KOPT-K1 (cell line): ENCODE data around the gene TKFC.

Experiments
- H3K27ac ChIP-seq: fragments of 200-600 bp; sonication (generic); 2 replicates; pipeline ENCODE4 v1.5.1; 2016; ENCODE audit warnings: antibody characterized with exemption, mild to moderate bottlenecking, low read depth, low read length; ENCODE audit not compliant: poor library complexity, severe bottlenecking
- H3K36me3 ChIP-seq: fragments of 200-600 bp; sonication (generic); 2 replicates; pipeline ENCODE4 v1.5.1; 2017; ENCODE audit warnings: antibody characterized with exemption, mild to moderate bottlenecking, low read length, moderate library complexity; ENCODE audit not compliant: insufficient read depth
- H3K9me3 ChIP-seq: fragments of 200-600 bp; sonication (generic); 2 replicates; pipeline ENCODE4 v1.5.1; 2017; ENCODE audit warnings: antibody characterized with exemption, low read length, mild to moderate bottlenecking; ENCODE audit not compliant: insufficient read depth, poor library complexity, severe bottlenecking

The TKFC gene

GRCh38 chr11:61332797-61333549 is at the start of gene TKFC, which contains the start of gene DDB1:
Gene TKFC, plus strand, starts transcription at chr11:61333228. Its CDS starts 1,501 bp downstream, at chr11:61334729.
Gene DDB1, minus strand, starts transcription at chr11:61333105. Its CDS starts 137 bp downstream, at chr11:61332968.
- Histone ChIP-seq H3K27ac (peak within 1 kb of the TSS; percentile 84), H3K36me3 (peaks cover 36% of the 10 kb centered on the region), H3K9me3 (no peaks in the 10 kb centered on the region)

- no peak overlapping the region for H3K27ac ChIP-seq
- H3K36me3 ChIP-seq = peaks cover 54% of the 10 kb centered on the region
- no peaks in the 10 kb centered on the region for H3K9me3 ChIP-seq
Observed at GRCh38 chr11:61283613-61284012, 49.4 kb upstream of the TKFC start.

GRCh38 chr11:61287338-61287977 is 45.6 kb upstream of the TKFC start:
- Histone ChIP-seq H3K36me3 (peaks cover 34% of the 10 kb centered on the region), H3K27ac (no peak overlapping the region), H3K9me3 (no peaks in the 10 kb centered on the region)

- H3K27ac ChIP-seq = no peak overlapping the region
- H3K36me3 ChIP-seq = peaks cover 9% of the 10 kb centered on the region
- no peaks in the 10 kb centered on the region for H3K9me3 ChIP-seq
Observed at GRCh38 chr11:61290905-61291690, 41.9 kb upstream of the TKFC start.

- Histone ChIP-seq H3K27ac (no peak overlapping the region), H3K9me3 (no peaks in the 10 kb centered on the region), H3K36me3 (peaks cover 9% of the 10 kb centered on the region)
Observed at GRCh38 chr11:61292356-61292755, 40.7 kb upstream of the TKFC start.

- peak overlapping the region; percentile 50 for H3K27ac ChIP-seq
- H3K9me3 ChIP-seq = no peaks in the 10 kb centered on the region
- H3K36me3 ChIP-seq = peaks cover 20% of the 10 kb centered on the region
Observed at GRCh38 chr11:61293867-61294716, 38.9 kb upstream of the TKFC start.

GRCh38 chr11:61294717-61295595 is 38.1 kb upstream of the TKFC start, which contains the start of gene VWCE:
Gene VWCE, minus strand, starts transcription at chr11:61295316. Its CDS starts 279 bp downstream, at chr11:61295037.
- no peaks in the 10 kb centered on the region for H3K9me3 ChIP-seq
- peaks cover 29% of the 10 kb centered on the region for H3K36me3 ChIP-seq
- H3K27ac ChIP-seq = peak within 1 kb of the TSS; percentile 50

GRCh38 chr11:61295596-61295926 is 37.5 kb upstream of the TKFC start:
- H3K9me3 ChIP-seq = no peaks in the 10 kb centered on the region
- H3K36me3 ChIP-seq = peaks cover 35% of the 10 kb centered on the region
- H3K27ac ChIP-seq = peak overlapping the region; percentile 50

- H3K27ac ChIP-seq = no peak overlapping the region
- peaks cover 53% of the 10 kb centered on the region for H3K36me3 ChIP-seq
- no peaks in the 10 kb centered on the region for H3K9me3 ChIP-seq
Observed at GRCh38 chr11:61297341-61297740, 35.7 kb upstream of the TKFC start.

GRCh38 chr11:61297746-61298145 is 35.3 kb upstream of the TKFC start:
- Histone ChIP-seq H3K27ac (no peak overlapping the region), H3K36me3 (peaks cover 57% of the 10 kb centered on the region), H3K9me3 (no peaks in the 10 kb centered on the region)

- Histone ChIP-seq H3K27ac (no peak overlapping the region), H3K9me3 (no peaks in the 10 kb centered on the region), H3K36me3 (peaks cover 67% of the 10 kb centered on the region)
Observed at GRCh38 chr11:61298663-61299244, 34.3 kb upstream of the TKFC start.

GRCh38 chr11:61302550-61302949 is 30.5 kb upstream of the TKFC start:
- Histone ChIP-seq H3K27ac (no peak overlapping the region), H3K36me3 (peaks cover 100% of the 10 kb centered on the region), H3K9me3 (no peaks in the 10 kb centered on the region)

GRCh38 chr11:61303725-61304124 is 29.3 kb upstream of the TKFC start:
- H3K27ac ChIP-seq = no peak overlapping the region
- no peaks in the 10 kb centered on the region for H3K9me3 ChIP-seq
- H3K36me3 ChIP-seq = peaks cover 100% of the 10 kb centered on the region
